Endodermal cell (in vitro differentiated cells): ENCODE data around the gene FAT1. TPM values are rescaled to one million over a fixed set of nuclear protein-coding genes. Genes with fewer than 3 reads are reported as not detected.

ENCODE experiments used
- DNase-seq: peaks from one replicate; pipeline ENCODE4 v3.0.0-alpha.2; 2017
- H3K27ac ChIP-seq: 2 replicates; pipeline ENCODE4 v1.5.1; 2013; ENCODE audit warnings: mild to moderate bottlenecking, low read depth, low read length, moderate library complexity
- H3K27me3 ChIP-seq: 2 replicates; pipeline ENCODE4 v1.6.1; 2013; ENCODE audit warnings: mild to moderate bottlenecking, low read length, moderate library complexity; ENCODE audit not compliant: insufficient read depth, control insufficient read depth, poor library complexity, severe bottlenecking
- H3K36me3 ChIP-seq: 2 replicates; pipeline ENCODE4 v1.7.0; 2013; ENCODE audit warnings: mild to moderate bottlenecking, low read length, moderate library complexity; ENCODE audit not compliant: control insufficient read depth, insufficient read depth
- H3K4me1 ChIP-seq: one replicate; pipeline ENCODE4 v1.7.0; 2013; ENCODE audit warnings: low read length; ENCODE audit not compliant: control insufficient read depth, insufficient read depth
- H3K4me3 ChIP-seq: 2 replicates; pipeline ENCODE4 v1.5.1; 2013; ENCODE audit warnings: mild to moderate bottlenecking, low read length, moderate library complexity
- H3K9ac ChIP-seq: 2 replicates; pipeline ENCODE4 v1.6.1; 2013; ENCODE audit warnings: mild to moderate bottlenecking, low read length, moderate library complexity; ENCODE audit not compliant: poor library complexity, severe bottlenecking; ENCODE audit errors: extremely low read depth
- H3K9me3 ChIP-seq: 2 replicates; pipeline ENCODE4 v1.6.1; 2013; ENCODE audit warnings: mild to moderate bottlenecking, low read length, moderate library complexity; ENCODE audit not compliant: control insufficient read depth
- H3K27ac Mint-ChIP-seq: 2 replicates; pipeline ENCODE4 v1.8.0; 2020; ENCODE audit warnings: mixed read lengths
- H3K27me3 Mint-ChIP-seq: 2 replicates; pipeline ENCODE4 v1.8.0; 2021; ENCODE audit warnings: mild to moderate bottlenecking, mixed read lengths; ENCODE audit not compliant: insufficient read depth
- H3K36me3 Mint-ChIP-seq: 2 replicates; pipeline ENCODE4 v1.8.0; 2020; ENCODE audit warnings: low read depth, mixed read lengths
- H3K4me1 Mint-ChIP-seq: 2 replicates; pipeline ENCODE4 v1.8.0; 2020; ENCODE audit warnings: mixed read lengths
- H3K4me3 Mint-ChIP-seq: 2 replicates; pipeline ENCODE4 v1.8.0; 2020; ENCODE audit warnings: mild to moderate bottlenecking, moderate library complexity, mixed read lengths
- H3K9me3 Mint-ChIP-seq: 2 replicates; pipeline ENCODE4 v1.8.0; 2020; ENCODE audit warnings: mild to moderate bottlenecking, mixed read lengths
- WGBS, 2 experiments: methylation state at CpG; one replicate each; pipeline versions ENCODE4 v1.1.5 to v1.1.7; 2013; ENCODE audit warnings: missing lambda C conversion rate in 2 of 2, mixed read lengths in 1 of 2; ENCODE audit not compliant: insufficient coverage in 1 of 2, insufficient read length in 1 of 2; 5-methylcytosine and 5-hydroxymethylcytosine counted together
- total RNA-seq, 2 donors: library from RNA; stranded (reverse); fragmentation: NEBNext Ultra II Directional in 1 of 2; extraction: Animal tissue kit (Norgen Biotek cat#: 25700) in 1 of 2; gene quantifications; 2 replicates in 1 of 2; 3 replicates in 1 of 2; pipeline ENCODE4 v1.2.1, GENCODE V29; 2021
- TF ChIP-seq, protein P1 (sequence below): fragments of 200-600 bp; sonication (generic); conservative IDR thresholded peaks from 2 replicates; pipeline ENCODE4 v1.5.0; 2021; ENCODE audit warnings: antibody characterized with exemption, mild to moderate bottlenecking

The FAT1 gene
- total RNA-seq, 2 donors from 2014 or later = 66.6 to 77.8 TPM

DNA sequence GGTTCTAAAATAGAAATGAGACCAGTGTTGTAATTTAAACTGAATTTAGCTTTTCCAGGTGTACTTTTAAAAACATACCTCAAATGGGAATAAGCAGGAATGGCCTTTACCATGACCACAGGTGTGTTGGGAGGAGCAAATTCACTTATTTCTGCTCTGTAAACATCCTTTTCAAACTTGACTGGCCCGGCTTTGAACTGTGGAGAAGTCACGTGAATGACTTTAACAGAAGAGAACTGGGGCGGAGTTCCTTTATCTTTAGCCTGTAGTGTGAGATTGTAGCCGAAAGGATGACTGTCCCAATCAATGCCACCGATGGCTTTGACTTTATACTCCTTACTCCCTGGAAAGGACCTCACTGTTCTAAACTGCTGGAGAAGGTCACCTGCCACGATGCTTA is 15.1 kb downstream of the FAT1 start:
- Mint-ChIP-seq H3K4me1 (peaks cover 7% of the 10 kb centered on the region), H3K27ac (no peak overlapping the region), H3K4me3 (no peak overlapping the region), H3K36me3 (peaks cover 41% of the 10 kb centered on the region), H3K27me3 (no peaks in the 10 kb centered on the region), H3K9me3 (peaks cover 3% of the 10 kb centered on the region)
- peaks cover 8% of the 10 kb centered on the region for H3K4me1 ChIP-seq
- H3K27ac ChIP-seq = no peak overlapping the region
- no peaks in the 10 kb centered on the region for H3K9me3 ChIP-seq
- 84 to 93% methylated on average over 6 of the region's 6 CpGs for WGBS, 2 experiments
- H3K4me3 ChIP-seq = no peak overlapping the region
- no peaks in the 10 kb centered on the region for H3K27me3 ChIP-seq
- TF ChIP-seq, protein P1, sequence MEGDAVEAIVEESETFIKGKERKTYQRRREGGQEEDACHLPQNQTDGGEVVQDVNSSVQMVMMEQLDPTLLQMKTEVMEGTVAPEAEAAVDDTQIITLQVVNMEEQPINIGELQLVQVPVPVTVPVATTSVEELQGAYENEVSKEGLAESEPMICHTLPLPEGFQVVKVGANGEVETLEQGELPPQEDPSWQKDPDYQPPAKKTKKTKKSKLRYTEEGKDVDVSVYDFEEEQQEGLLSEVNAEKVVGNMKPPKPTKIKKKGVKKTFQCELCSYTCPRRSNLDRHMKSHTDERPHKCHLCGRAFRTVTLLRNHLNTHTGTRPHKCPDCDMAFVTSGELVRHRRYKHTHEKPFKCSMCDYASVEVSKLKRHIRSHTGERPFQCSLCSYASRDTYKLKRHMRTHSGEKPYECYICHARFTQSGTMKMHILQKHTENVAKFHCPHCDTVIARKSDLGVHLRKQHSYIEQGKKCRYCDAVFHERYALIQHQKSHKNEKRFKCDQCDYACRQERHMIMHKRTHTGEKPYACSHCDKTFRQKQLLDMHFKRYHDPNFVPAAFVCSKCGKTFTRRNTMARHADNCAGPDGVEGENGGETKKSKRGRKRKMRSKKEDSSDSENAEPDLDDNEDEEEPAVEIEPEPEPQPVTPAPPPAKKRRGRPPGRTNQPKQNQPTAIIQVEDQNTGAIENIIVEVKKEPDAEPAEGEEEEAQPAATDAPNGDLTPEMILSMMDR = no peak
- H3K9ac ChIP-seq = no peak overlapping the region
- H3K36me3 ChIP-seq = peaks cover 46% of the 10 kb centered on the region
- DNase-seq = no peak

DNA sequence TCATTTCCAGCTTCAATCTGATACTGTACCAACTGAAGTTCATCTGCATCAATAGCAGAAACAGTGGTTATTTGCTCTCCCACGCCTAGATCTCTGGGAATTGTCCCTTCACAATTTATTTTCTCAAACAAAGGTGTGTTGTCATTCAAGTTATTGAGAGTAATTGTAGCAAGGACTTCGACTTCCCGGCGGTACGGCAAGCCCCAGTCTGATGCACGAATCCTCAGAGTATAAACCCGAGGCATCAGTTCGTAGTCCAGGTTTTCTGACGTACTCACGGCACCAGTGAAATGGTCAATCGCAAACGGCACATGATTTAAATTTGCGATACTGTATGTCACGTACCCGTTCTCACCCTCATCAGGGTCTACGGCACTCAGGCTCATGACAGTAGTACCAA is 15.7 kb downstream of the FAT1 start:
- peaks cover 46% of the 10 kb centered on the region for H3K36me3 ChIP-seq
- H3K4me3 ChIP-seq = no peak overlapping the region
- H3K27me3 ChIP-seq = no peaks in the 10 kb centered on the region
- WGBS, 2 experiments = 93 to 94% methylated on average over 15 to 16 of the region's 16 CpGs
- H3K4me3 Mint-ChIP-seq = no peak overlapping the region
- H3K27me3 Mint-ChIP-seq = no peaks in the 10 kb centered on the region
- H3K4me1 ChIP-seq = peaks cover 8% of the 10 kb centered on the region
- no peaks in the 10 kb centered on the region for H3K9me3 ChIP-seq
- peaks cover 9% of the 10 kb centered on the region for H3K4me1 Mint-ChIP-seq
- peaks cover 3% of the 10 kb centered on the region for H3K9me3 Mint-ChIP-seq
- no peak overlapping the region for H3K27ac ChIP-seq
- DNase-seq = no peak
- TF ChIP-seq, protein P1 = no peak
- H3K27ac Mint-ChIP-seq = no peak overlapping the region
- H3K36me3 Mint-ChIP-seq = peaks cover 41% of the 10 kb centered on the region
- H3K9ac ChIP-seq = no peak overlapping the region

DNA sequence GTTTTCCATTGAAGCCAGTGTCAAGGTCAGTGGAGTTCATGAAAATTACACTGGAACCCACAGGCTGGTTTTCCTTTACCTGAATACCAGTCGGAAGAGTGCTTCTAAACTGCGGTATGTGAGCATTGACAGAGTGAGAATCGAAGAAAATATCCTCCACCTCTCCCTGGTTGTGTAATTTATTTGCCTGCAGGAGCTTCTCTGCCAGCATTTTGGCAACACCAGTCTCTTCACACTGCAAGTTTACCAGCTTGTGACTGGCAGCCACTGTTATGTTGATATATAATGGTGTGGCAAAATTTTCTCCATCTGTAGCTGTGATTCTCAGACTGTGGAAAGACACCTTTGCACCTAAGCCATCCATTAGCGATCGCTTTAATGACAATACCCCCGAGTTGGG is 16.1 kb downstream of the FAT1 start:
- Mint-ChIP-seq H3K36me3 (peaks cover 40% of the 10 kb centered on the region), H3K4me3 (no peak overlapping the region), H3K9me3 (peaks cover under 1% of the 10 kb centered on the region), H3K27me3 (no peaks in the 10 kb centered on the region), H3K27ac (no peak overlapping the region), H3K4me1 (peaks cover 12% of the 10 kb centered on the region)
- no peak for DNase-seq
- TF ChIP-seq, protein P1 = no peak
- Histone ChIP-seq H3K4me1 (peaks cover 8% of the 10 kb centered on the region), H3K27ac (no peak overlapping the region), H3K4me3 (no peak overlapping the region), H3K9me3 (no peaks in the 10 kb centered on the region), H3K36me3 (peaks cover 46% of the 10 kb centered on the region), H3K9ac (no peak overlapping the region), H3K27me3 (no peaks in the 10 kb centered on the region)
- 93 to 96% methylated on average over 4 to 6 of the region's 6 CpGs for WGBS, 2 experiments
